Endothelial cell (in vitro differentiated cells): ENCODE results near the gene FAM124B. TPM values are rescaled to one million over a fixed set of nuclear protein-coding genes. Genes with fewer than 3 reads are reported as not detected.

Experiments used
- DNase-seq: peaks from one replicate; pipeline ENCODE4 v3.0.0; 2021; ENCODE audit warnings: low spot score
- H3K27ac Mint-ChIP-seq: one replicate; pipeline ENCODE4 v1.8.0; 2021; ENCODE audit warnings: mixed read lengths, inconsistent platforms; ENCODE audit not compliant: unreplicated experiment
- H3K27me3 Mint-ChIP-seq: one replicate; pipeline ENCODE4 v1.8.0; 2021; ENCODE audit warnings: mild to moderate bottlenecking, moderate library complexity, mixed read lengths, inconsistent platforms; ENCODE audit not compliant: unreplicated experiment
- H3K36me3 Mint-ChIP-seq: one replicate; pipeline ENCODE4 v1.8.0; 2021; ENCODE audit warnings: mild to moderate bottlenecking, low read depth, mixed read lengths, inconsistent platforms; ENCODE audit not compliant: unreplicated experiment
- H3K4me1 Mint-ChIP-seq: one replicate; pipeline ENCODE4 v1.8.0; 2021; ENCODE audit warnings: mild to moderate bottlenecking, mixed read lengths, inconsistent platforms; ENCODE audit not compliant: unreplicated experiment
- H3K4me3 Mint-ChIP-seq: one replicate; pipeline ENCODE4 v1.8.0; 2021; ENCODE audit warnings: mild to moderate bottlenecking, mixed read lengths, inconsistent platforms; ENCODE audit not compliant: unreplicated experiment
- H3K9me3 Mint-ChIP-seq: one replicate; pipeline ENCODE4 v1.8.0; 2021; ENCODE audit warnings: mixed read lengths, inconsistent platforms; ENCODE audit not compliant: unreplicated experiment
- total RNA-seq: library from RNA; stranded (reverse); fragmentation: NEBNext Ultra II Directional; extraction: Animal tissue kit (Norgen Biotek cat#: 25700); gene quantifications from one replicate; pipeline ENCODE4 v1.2.1, GENCODE V29; 2021; ENCODE audit not compliant: unreplicated experiment
- TF ChIP-seq, protein P1 (sequence below): fragments of 200-600 bp; sonication (generic); IDR thresholded peaks from one replicate; pipeline ENCODE4 v1.5.0; 2021; ENCODE audit warnings: antibody characterized with exemption; ENCODE audit not compliant: unreplicated experiment

The FAM124B gene
- total RNA-seq, 1 donor from 2014 or later: 269 TPM

DNA sequence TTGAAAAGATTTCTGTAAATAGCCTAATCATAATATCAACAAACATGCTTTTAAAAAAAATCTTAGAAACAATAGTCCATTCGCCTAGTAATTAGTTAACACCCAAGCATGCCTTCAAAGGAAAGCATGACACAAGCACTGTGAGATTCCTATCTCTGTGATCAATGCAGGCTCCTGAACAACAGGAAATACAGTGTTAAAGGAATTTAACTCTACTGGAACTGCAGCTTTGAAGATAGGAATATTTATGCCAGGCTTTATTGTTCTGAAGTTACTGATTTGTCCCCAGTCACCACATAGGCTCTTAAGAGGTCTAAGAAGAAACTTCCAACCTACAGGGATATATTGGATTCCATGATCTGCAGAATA, 15.4 kb upstream of the FAM124B start:
- H3K4me3 Mint-ChIP-seq: no peak overlapping the region
- peak overlapping the region; percentile 97 for H3K27ac Mint-ChIP-seq
- TF ChIP-seq, protein P1, sequence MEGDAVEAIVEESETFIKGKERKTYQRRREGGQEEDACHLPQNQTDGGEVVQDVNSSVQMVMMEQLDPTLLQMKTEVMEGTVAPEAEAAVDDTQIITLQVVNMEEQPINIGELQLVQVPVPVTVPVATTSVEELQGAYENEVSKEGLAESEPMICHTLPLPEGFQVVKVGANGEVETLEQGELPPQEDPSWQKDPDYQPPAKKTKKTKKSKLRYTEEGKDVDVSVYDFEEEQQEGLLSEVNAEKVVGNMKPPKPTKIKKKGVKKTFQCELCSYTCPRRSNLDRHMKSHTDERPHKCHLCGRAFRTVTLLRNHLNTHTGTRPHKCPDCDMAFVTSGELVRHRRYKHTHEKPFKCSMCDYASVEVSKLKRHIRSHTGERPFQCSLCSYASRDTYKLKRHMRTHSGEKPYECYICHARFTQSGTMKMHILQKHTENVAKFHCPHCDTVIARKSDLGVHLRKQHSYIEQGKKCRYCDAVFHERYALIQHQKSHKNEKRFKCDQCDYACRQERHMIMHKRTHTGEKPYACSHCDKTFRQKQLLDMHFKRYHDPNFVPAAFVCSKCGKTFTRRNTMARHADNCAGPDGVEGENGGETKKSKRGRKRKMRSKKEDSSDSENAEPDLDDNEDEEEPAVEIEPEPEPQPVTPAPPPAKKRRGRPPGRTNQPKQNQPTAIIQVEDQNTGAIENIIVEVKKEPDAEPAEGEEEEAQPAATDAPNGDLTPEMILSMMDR: no peak
- peaks cover 4% of the 10 kb centered on the region for H3K9me3 Mint-ChIP-seq
- no peak for DNase-seq
- H3K4me1 Mint-ChIP-seq: peaks cover 39% of the 10 kb centered on the region
- peaks cover 5% of the 10 kb centered on the region for H3K36me3 Mint-ChIP-seq
- peaks cover 3% of the 10 kb centered on the region for H3K27me3 Mint-ChIP-seq

- H3K9me3 Mint-ChIP-seq: peaks cover 4% of the 10 kb centered on the region
- peaks cover 3% of the 10 kb centered on the region for H3K27me3 Mint-ChIP-seq
- H3K27ac Mint-ChIP-seq: peak overlapping the region; percentile 97
Measured at GRCh38 chr2:224416656-224417360, 14.9 kb upstream of the FAM124B start.

GRCh38 chr2:224413381-224413780, 11.5 kb upstream of the FAM124B start:
- H3K27me3 Mint-ChIP-seq: peaks cover 2% of the 10 kb centered on the region
- no peaks in the 10 kb centered on the region for H3K36me3 Mint-ChIP-seq
- H3K4me1 Mint-ChIP-seq: peaks cover 49% of the 10 kb centered on the region
- TF ChIP-seq, protein P1: no peak
- no peak for DNase-seq
- H3K27ac Mint-ChIP-seq: peak overlapping the region; percentile 48
- no peak overlapping the region for H3K4me3 Mint-ChIP-seq
- H3K9me3 Mint-ChIP-seq: no peaks in the 10 kb centered on the region

More at GRCh38 chr2:224416656-224417360, 14.9 kb upstream of the FAM124B start:
- Mint-ChIP-seq H3K4me1 (peaks cover 39% of the 10 kb centered on the region), H3K36me3 (peaks cover 5% of the 10 kb centered on the region), H3K4me3 (no peak overlapping the region)
- DNase-seq: no peak
- TF ChIP-seq, protein P1: no peak

DNA sequence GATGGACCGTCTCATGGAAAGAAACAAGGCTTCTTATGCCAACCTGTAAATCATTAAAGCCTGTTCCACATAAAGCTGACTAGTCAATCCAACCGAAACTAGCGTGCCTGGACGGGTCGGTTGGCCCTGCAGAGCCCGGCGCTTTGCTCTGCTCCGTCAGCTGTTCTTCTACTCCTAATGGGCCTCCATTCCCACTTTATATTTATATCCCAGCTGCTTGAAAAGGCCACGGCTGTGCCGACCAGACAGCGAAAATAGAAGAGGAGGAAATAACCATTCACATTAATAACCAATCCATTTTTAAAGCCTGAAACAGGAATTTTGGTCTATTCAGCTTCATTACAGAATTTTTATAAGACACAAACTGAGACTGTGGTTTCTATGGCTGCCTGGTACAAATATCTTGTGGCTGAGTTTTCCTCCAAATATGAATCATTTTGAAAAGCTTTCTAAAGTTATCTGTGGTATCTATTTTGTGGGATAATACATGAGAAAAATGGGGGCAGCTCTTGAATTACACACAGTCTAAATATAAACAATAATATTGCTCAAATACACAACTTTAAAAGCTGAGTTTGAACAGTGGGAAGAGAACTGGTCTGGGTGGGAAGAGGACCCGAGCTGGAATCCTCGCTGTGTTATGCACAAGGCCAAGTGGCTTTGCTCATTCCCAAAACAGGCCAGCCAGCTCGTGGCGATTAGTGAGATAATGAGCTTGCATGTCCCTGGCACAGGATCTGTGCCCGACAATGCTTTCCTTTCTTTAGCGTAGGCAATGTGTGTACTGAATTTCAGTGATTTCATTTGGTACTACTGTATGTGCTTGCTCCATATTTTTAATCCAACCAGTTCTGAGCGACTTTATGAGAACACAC, 10.5 kb upstream of the FAM124B start:
- TF ChIP-seq, protein P1: no peak

More for the DNA sequence above, 10.5 kb upstream of the FAM124B start:
- Mint-ChIP-seq H3K4me3 (no peak overlapping the region), H3K4me1 (peaks cover 49% of the 10 kb centered on the region), H3K36me3 (peaks cover 1% of the 10 kb centered on the region), H3K27ac (no peak overlapping the region), H3K9me3 (no peaks in the 10 kb centered on the region), H3K27me3 (peaks cover 4% of the 10 kb centered on the region)
- DNase-seq: no peak
